MM.1S (cell line): ENCODE results near the gene LY86.

ENCODE experiments used
- DNase-seq: peaks from one replicate; pipeline ENCODE4 v3.0.0-alpha.2; 2015
- H2AFZ ChIP-seq: fragments of 300-600 bp; sonication (generic); 2 replicates; pipeline ENCODE4 v1.6.0; 2016; ENCODE audit warnings: antibody characterized with exemption, low read length
- H3F3A ChIP-seq: fragments of 300-600 bp; sonication (generic); 2 replicates; pipeline ENCODE4 v1.6.1; 2016; ENCODE audit warnings: mild to moderate bottlenecking, antibody characterized with exemption, low read length, moderate library complexity, mixed read lengths; ENCODE audit not compliant: insufficient read depth
- H3K27ac ChIP-seq: fragments of 300-600 bp; sonication (generic); 2 replicates; pipeline ENCODE4 v1.5.1; 2016; ENCODE audit warnings: mild to moderate bottlenecking, low read length
- H3K27me3 ChIP-seq: fragments of 300-600 bp; sonication (generic); replicated peaks from 2 replicates; pipeline ENCODE4 v1.6.0; 2016; ENCODE audit warnings: low read length; ENCODE audit not compliant: insufficient read depth
- H3K36me3 ChIP-seq: fragments of 300-600 bp; sonication (generic); replicated peaks from 2 replicates; pipeline ENCODE4 v1.6.1; 2016; ENCODE audit warnings: mild to moderate bottlenecking, low read length, mixed read lengths; ENCODE audit not compliant: insufficient read depth
- H3K4me1 ChIP-seq: fragments of 300-600 bp; sonication (generic); 2 replicates; pipeline ENCODE4 v1.6.1; 2016; ENCODE audit warnings: low read length, mixed read lengths
- H3K4me2 ChIP-seq: fragments of 300-600 bp; sonication (generic); 2 replicates; pipeline ENCODE4 v1.6.0; 2016; ENCODE audit warnings: low read depth, low read length
- H3K4me3 ChIP-seq: fragments of 300-600 bp; sonication (generic); 2 replicates; pipeline ENCODE4 v1.5.1; 2016; ENCODE audit warnings: low read length, mixed read lengths
- H3K79me2 ChIP-seq: fragments of 300-600 bp; sonication (generic); 2 replicates; pipeline ENCODE4 v1.6.1; 2016; ENCODE audit warnings: mixed run types, low read length, mixed read lengths
- H3K9ac ChIP-seq: fragments of 300-600 bp; sonication (generic); 2 replicates; pipeline ENCODE4 v1.6.1; 2016; ENCODE audit warnings: low read length, mixed read lengths
- H3K9me2 ChIP-seq: fragments of 300-600 bp; sonication (generic); replicated peaks from 2 replicates; pipeline ENCODE4 v1.6.1; 2016; ENCODE audit warnings: mild to moderate bottlenecking, low read length, mixed read lengths; ENCODE audit not compliant: insufficient read depth
- H3K9me3 ChIP-seq: fragments of 300-600 bp; sonication (generic); replicated peaks from 2 replicates; pipeline ENCODE4 v1.6.1; 2016; ENCODE audit warnings: mild to moderate bottlenecking, low read length, mixed read lengths; ENCODE audit not compliant: insufficient read depth
- H4K20me1 ChIP-seq: fragments of 300-600 bp; sonication (generic); 2 replicates; pipeline ENCODE4 v1.6.1; 2016; ENCODE audit warnings: mild to moderate bottlenecking, low read length, moderate library complexity, mixed read lengths; ENCODE audit not compliant: insufficient read depth
- CTCF ChIP-seq: fragments of 300-600 bp; sonication (generic); IDR thresholded peaks from 2 replicates; pipeline ENCODE4 v1.5.1; 2016; ENCODE audit warnings: antibody characterized with exemption, low read length, mixed read lengths
- EZH2 ChIP-seq: fragments of 300-600 bp; sonication (generic); optimal IDR thresholded peaks from 2 replicates; pipeline ENCODE3; 2017; ENCODE audit warnings: low read depth, mild to moderate bottlenecking, antibody characterized with exemption, low read length, mixed read lengths
- EZH2phosphoT487 ChIP-seq: fragments of 300-600 bp; sonication (generic); IDR thresholded peaks from 2 replicates; pipeline ENCODE4 v1.6.1; 2018; ENCODE audit warnings: antibody characterized with exemption, low read length

Gene LY86

GRCh38 chr6:6624269-6624990, 35.9 kb downstream of the LY86 start:
- H3K9me3 ChIP-seq = no peaks in the 10 kb centered on the region
- H3K9ac ChIP-seq = no peak overlapping the region
- no peak overlapping the region for H3K27ac ChIP-seq
- H3K36me3 ChIP-seq = no peaks in the 10 kb centered on the region
- no peak overlapping the region for H3K4me3 ChIP-seq
- TF ChIP-seq CTCF (no peak), EZH2 (no peak), EZH2phosphoT487 (no peak)
- no peaks in the 10 kb centered on the region for H4K20me1 ChIP-seq
- no peak for DNase-seq
- H2AFZ ChIP-seq = no peak overlapping the region
- no peaks in the 10 kb centered on the region for H3K9me2 ChIP-seq
- no peaks in the 10 kb centered on the region for H3K79me2 ChIP-seq
- no peaks in the 10 kb centered on the region for H3K27me3 ChIP-seq
- H3F3A ChIP-seq = no peaks in the 10 kb centered on the region
- H3K4me2 ChIP-seq = no peak overlapping the region
- peaks cover 8% of the 10 kb centered on the region for H3K4me1 ChIP-seq

- no peaks in the 10 kb centered on the region for H3K9me3 ChIP-seq
- H4K20me1 ChIP-seq = no peaks in the 10 kb centered on the region
- H3K79me2 ChIP-seq = no peaks in the 10 kb centered on the region
- H3K36me3 ChIP-seq = no peaks in the 10 kb centered on the region
- H3K27me3 ChIP-seq = no peaks in the 10 kb centered on the region
- no peak overlapping the region for H2AFZ ChIP-seq
- no peak overlapping the region for H3K4me3 ChIP-seq
- H3K4me2 ChIP-seq = 0 out of 2 replicates have a peak overlapping the region, but pooled peaks have one; percentile 4
- no peaks in the 10 kb centered on the region for H3K9me2 ChIP-seq
- H3K9ac ChIP-seq = no peak overlapping the region
- no peak overlapping the region; the same call in 1 of the 2 replicates for H3K27ac ChIP-seq
- TF ChIP-seq CTCF = no peak
- no peak for TF ChIP-seq EZH2
- no peak for TF ChIP-seq EZH2phosphoT487
- DNase-seq = no peak
- H3F3A ChIP-seq = no peaks in the 10 kb centered on the region
- H3K4me1 ChIP-seq = peaks cover 8% of the 10 kb centered on the region
Measured at GRCh38 chr6:6626187-6626586, 37.7 kb downstream of the LY86 start.

- Histone ChIP-seq H3K27ac (no peak overlapping the region), H4K20me1 (no peaks in the 10 kb centered on the region), H3K9me3 (no peaks in the 10 kb centered on the region), H3K27me3 (no peaks in the 10 kb centered on the region), H3K79me2 (no peaks in the 10 kb centered on the region), H3K9ac (no peak overlapping the region), H3K4me2 (no peak overlapping the region), H2AFZ (no peak overlapping the region), H3K4me1 (peaks cover 8% of the 10 kb centered on the region), H3F3A (no peaks in the 10 kb centered on the region), H3K4me3 (no peak overlapping the region), H3K9me2 (no peaks in the 10 kb centered on the region), H3K36me3 (no peaks in the 10 kb centered on the region)
- TF ChIP-seq EZH2phosphoT487 = no peak
- no peak for TF ChIP-seq EZH2
- no peak for TF ChIP-seq CTCF
- no peak for DNase-seq
Measured at GRCh38 chr6:6629402-6629801, 40.9 kb downstream of the LY86 start.
